ENCODE measurements around the gene ZBTB7C. TPM values are rescaled to one million over a fixed set of nuclear protein-coding genes. Genes with fewer than 3 reads are reported as not detected.

The ZBTB7C gene
- total RNA-seq, 1 donor from 2014 or later: 2.7 TPM

GRCh38 chr18:47992266-47992665 lies 416.9 kb downstream of the ZBTB7C start:
- Histone ChIP-seq H3K27me3 (ENCODE audit: low read depth) (no peaks in the 10 kb centered on the region), H3K4me3 (no peak overlapping the region), H3K27ac (replicated peaks) (no peak overlapping the region), H3K9me3 (replicated peaks) (peaks cover 5% of the 10 kb centered on the region), H3K36me3 (no peaks in the 10 kb centered on the region), H3K4me1 (peaks cover 5% of the 10 kb centered on the region)
- no peak for DNase-seq
- no peak for TF ChIP-seq CTCF (IDR thresholded peaks at IDR 0.05; ENCODE audit: borderline replicate concordance)
- intact Hi-C loops (cut with micrococcal nuclease): no loop called here

GRCh38 chr18:47990981-47991380 lies 418.2 kb downstream of the ZBTB7C start:
- H3K27ac ChIP-seq (replicated peaks): no peak overlapping the region
- DNase-seq: no peak
- TF ChIP-seq CTCF (IDR thresholded peaks at IDR 0.05; ENCODE audit: borderline replicate concordance): no peak
- intact Hi-C loops (cut with micrococcal nuclease): no loop called here
- no peak overlapping the region for H3K4me3 ChIP-seq
- H3K9me3 ChIP-seq (replicated peaks): no peaks in the 10 kb centered on the region
- H3K4me1 ChIP-seq: peaks cover 5% of the 10 kb centered on the region
- no peaks in the 10 kb centered on the region for H3K27me3 ChIP-seq (ENCODE audit: low read depth)
- no peaks in the 10 kb centered on the region for H3K36me3 ChIP-seq

GRCh38 chr18:47987388-47987699 lies 421.8 kb downstream of the ZBTB7C start:
- Histone ChIP-seq H3K27me3 (ENCODE audit: low read depth) (no peaks in the 10 kb centered on the region), H3K27ac (replicated peaks) (no peak overlapping the region), H3K9me3 (replicated peaks) (no peaks in the 10 kb centered on the region), H3K4me3 (no peak overlapping the region), H3K36me3 (no peaks in the 10 kb centered on the region), H3K4me1 (no peaks in the 10 kb centered on the region)
- intact Hi-C loops (cut with micrococcal nuclease): no loop called here
- no peak for DNase-seq
- no peak for TF ChIP-seq CTCF (IDR thresholded peaks at IDR 0.05; ENCODE audit: borderline replicate concordance)

- Histone ChIP-seq H3K27ac (replicated peaks) (no peak overlapping the region), H3K36me3 (no peaks in the 10 kb centered on the region), H3K9me3 (replicated peaks) (no peaks in the 10 kb centered on the region), H3K4me1 (no peaks in the 10 kb centered on the region), H3K4me3 (no peak overlapping the region), H3K27me3 (ENCODE audit: low read depth) (no peaks in the 10 kb centered on the region)
- intact Hi-C loops (cut with micrococcal nuclease): no loop called here
- no peak for TF ChIP-seq CTCF (IDR thresholded peaks at IDR 0.05; ENCODE audit: borderline replicate concordance)
- DNase-seq: no peak
These were observed 422.4 kb downstream of the ZBTB7C start for GRCh38 chr18:47986620-47987387.

- Histone ChIP-seq H3K4me1 (no peaks in the 10 kb centered on the region), H3K27me3 (ENCODE audit: low read depth) (no peaks in the 10 kb centered on the region), H3K27ac (replicated peaks) (no peak overlapping the region), H3K4me3 (no peak overlapping the region), H3K9me3 (replicated peaks) (no peaks in the 10 kb centered on the region), H3K36me3 (no peaks in the 10 kb centered on the region)
- no peak for DNase-seq
- intact Hi-C loops (cut with micrococcal nuclease): no loop called here
- no peak for TF ChIP-seq CTCF (IDR thresholded peaks at IDR 0.05; ENCODE audit: borderline replicate concordance)
These were observed 423.3 kb downstream of the ZBTB7C start for GRCh38 chr18:47985866-47986265.

Measured in left ventricle myocardium inferior (tissue), 1 donor.